ENCODE data around the gene YJEFN3.

The YJEFN3 gene

GRCh38 chr19:19529783-19530422 lies 1.2 kb downstream of the YJEFN3 start:
- no peak for TF ChIP-seq CTCF (IDR thresholded peaks at IDR 0.05; ENCODE audit: low read depth, low read length, missing control alignments)
- DNase-seq (ENCODE audit: extremely low read depth, low read depth): no peak
- H3K4me3 ChIP-seq (replicated peaks; ENCODE audit: low read depth, low read length): no peak overlapping the region

GRCh38 chr19:19530423-19530804 lies 1.7 kb downstream of the YJEFN3 start:
- H3K4me3 ChIP-seq (replicated peaks; ENCODE audit: low read depth, low read length): no peak overlapping the region
- DNase-seq (ENCODE audit: extremely low read depth, low read depth): no peak
- TF ChIP-seq CTCF (IDR thresholded peaks at IDR 0.05; ENCODE audit: low read depth, low read length, missing control alignments): no peak

- no peak for TF ChIP-seq CTCF (IDR thresholded peaks at IDR 0.05; ENCODE audit: low read depth, low read length, missing control alignments)
- H3K4me3 ChIP-seq (replicated peaks; ENCODE audit: low read depth, low read length): no peak overlapping the region
- no peak for DNase-seq (ENCODE audit: extremely low read depth, low read depth)
Observed at GRCh38 chr19:19530889-19531288, 2.2 kb downstream of the YJEFN3 start.

- TF ChIP-seq CTCF (IDR thresholded peaks at IDR 0.05; ENCODE audit: low read depth, low read length, missing control alignments): peak; percentile 91
- H3K4me3 ChIP-seq (replicated peaks; ENCODE audit: low read depth, low read length): no peak overlapping the region
- DNase-seq (ENCODE audit: extremely low read depth, low read depth): no peak
Observed at GRCh38 chr19:19531951-19532805, 3.5 kb downstream of the YJEFN3 start.

- TF ChIP-seq CTCF (IDR thresholded peaks at IDR 0.05; ENCODE audit: low read depth, low read length, missing control alignments): no peak
- no peak overlapping the region for H3K4me3 ChIP-seq (replicated peaks; ENCODE audit: low read depth, low read length)
- no peak for DNase-seq (ENCODE audit: extremely low read depth, low read depth)
Observed at GRCh38 chr19:19532806-19533701, 4.3 kb downstream of the YJEFN3 start.

GRCh38 chr19:19533841-19534240 lies 5.1 kb downstream of the YJEFN3 start:
- no peak for DNase-seq (ENCODE audit: extremely low read depth, low read depth)
- TF ChIP-seq CTCF (IDR thresholded peaks at IDR 0.05; ENCODE audit: low read depth, low read length, missing control alignments): no peak
- H3K4me3 ChIP-seq (replicated peaks; ENCODE audit: low read depth, low read length): no peak overlapping the region

Data from HFF-Myc (cell line).